ENCODE data around the gene MAN2A1. TPM values are rescaled to one million over a fixed set of nuclear protein-coding genes. Genes with fewer than 3 reads are reported as not detected.

Gene MAN2A1
- total RNA-seq, 1 experiment from 2014 or later, result 35.4 TPM

- no peak for DNase-seq (ENCODE audit: low read depth, low spot score)
- no peak overlapping the region for H3K4me2 ChIP-seq (ENCODE audit: low read length)
- no peaks in the 10 kb centered on the region for H3K79me2 ChIP-seq (ENCODE audit: insufficient read depth, low read length)
- no peaks in the 10 kb centered on the region for H3K9me3 ChIP-seq (ENCODE audit: control insufficient read depth in 1 of 2, insufficient read depth in 1 of 2, low read depth in 1 of 2, low read length in 2 of 2)
- intact Hi-C loops (cut with micrococcal nuclease), result no loop called here
- H4K20me1 ChIP-seq (ENCODE audit: insufficient read depth), result no peaks in the 10 kb centered on the region
- no peaks in the 10 kb centered on the region for H3K36me3 ChIP-seq (ENCODE audit: control insufficient read depth in 1 of 2, insufficient read depth in 2 of 2, low read length in 2 of 2)
- H3K27ac ChIP-seq (ENCODE audit: low read depth, low read length), result no peak overlapping the region
- H3K4me1 ChIP-seq (ENCODE audit: control insufficient read depth in 1 of 2, insufficient read depth in 2 of 2, low read length in 2 of 2), result no peaks in the 10 kb centered on the region
- no peak overlapping the region for H3K9ac ChIP-seq (ENCODE audit: low read length)
- no peak overlapping the region for H3K4me3 ChIP-seq (replicated peaks in 1 of 2; ENCODE audit: low read depth in 1 of 2, low read length in 2 of 2)
- no peak overlapping the region for H2AFZ ChIP-seq (ENCODE audit: low read depth, low read length, poor library complexity, severe bottlenecking)
- no peaks in the 10 kb centered on the region for H3K27me3 ChIP-seq (ENCODE audit: insufficient read depth, low read length)
- ChIA-PET CTCF (no interaction called here), POLR2A (no interaction called here), RAD21 (ENCODE audit: low non-redundant PET in 1 of 2, low total read pairs in 2 of 2, uncharacterized antibody in 2 of 2, unreplicated experiment in 2 of 2) (no interaction called here)
- no TSS peak for BruUV-seq (replicated peaks)
- H3K9me2 ChIP-seq (ENCODE audit: insufficient read depth), result no peaks in the 10 kb centered on the region
- ATAC-seq, result no peak
- TF ChIP-seq MAX (IDR thresholded peaks at IDR 0.05) (no peak), CEBPB (IDR thresholded peaks at IDR 0.05; ENCODE audit: low read depth) (no peak), YY1 (IDR thresholded peaks at IDR 0.05; ENCODE audit: extremely low read depth, insufficient replicate concordance, low read depth, low read length) (no peak), REST (IDR thresholded peaks at IDR 0.05; ENCODE audit: low read depth) (no peak), EZH2 (IDR thresholded peaks at IDR 0.05) (no peak), ATF3 (IDR thresholded peaks at IDR 0.05) (no peak), CBX3 (IDR thresholded peaks at IDR 0.05; ENCODE audit: low read depth) (no peak), POLR2AphosphoS5 (IDR thresholded peaks at IDR 0.05; ENCODE audit: low read depth, low read length) (no peak), ELF1 (IDR thresholded peaks at IDR 0.05; ENCODE audit: borderline replicate concordance, low read depth) (no peak), ZFX (IDR thresholded peaks at IDR 0.05) (no peak), SRF (IDR thresholded peaks at IDR 0.05; ENCODE audit: low read depth) (no peak), SIN3A (IDR thresholded peaks at IDR 0.05; ENCODE audit: low read depth) (no peak), ZNF274 (IDR thresholded peaks at IDR 0.05; ENCODE audit: low read depth, low read length) (no peak), SP1 (IDR thresholded peaks at IDR 0.05; ENCODE audit: low read depth) (no peak)
Observed at GRCh38 chr5:109825450-109825849, 135.7 kb downstream of the MAN2A1 start.

Data from HCT116 (cell line).